ENCODE data around the gene OSTC.

- no peak for TF ChIP-seq EP300 (IDR thresholded peaks at IDR 0.05; ENCODE audit: borderline replicate concordance in 1 of 2, low read depth in 1 of 2, low read length in 1 of 2)
- no peak for TF ChIP-seq USF2 (IDR thresholded peaks at IDR 0.05; ENCODE audit: borderline replicate concordance, low read depth, low read length)
- TF ChIP-seq CTCF (IDR thresholded peaks at IDR 0.05), result no peak
- TF ChIP-seq JUND (IDR thresholded peaks at IDR 0.05), result no peak
- TF ChIP-seq RXRA (IDR thresholded peaks at IDR 0.05; ENCODE audit: borderline replicate concordance, low read depth), result no peak
- no peak for TF ChIP-seq TCF12 (IDR thresholded peaks at IDR 0.05)
Observed at GRCh38 chr4:108620933-108621905, 29.2 kb upstream of the OSTC start.

All from SK-N-SH (cell line).